ES-I3 (cell line): ENCODE data around the gene ADK.

ENCODE experiments used
- H3K36me3 ChIP-seq: 2 replicates; pipeline ENCODE4 v1.6.1; 2013; ENCODE audit warnings: mild to moderate bottlenecking, low read length, control low read depth, moderate library complexity; ENCODE audit not compliant: insufficient read depth
- H3K4me1 ChIP-seq: 2 replicates; pipeline ENCODE4 v1.6.1; 2013; ENCODE audit warnings: mild to moderate bottlenecking, control low read depth, low read length; ENCODE audit not compliant: insufficient read depth
- H3K9ac ChIP-seq: 2 replicates; pipeline ENCODE4 v1.6.1; 2013; ENCODE audit warnings: low read depth, mild to moderate bottlenecking, low read length, moderate library complexity
- H3K9me3 ChIP-seq: 2 replicates; pipeline ENCODE4 v1.6.1; 2013; ENCODE audit warnings: mild to moderate bottlenecking, low read length, moderate library complexity; ENCODE audit not compliant: control insufficient read depth, insufficient read depth

Gene ADK

GRCh38 chr10:74743401-74743800, 592.4 kb downstream of the ADK start:
- H3K36me3 ChIP-seq: no peaks in the 10 kb centered on the region
- H3K9ac ChIP-seq: no peak overlapping the region
- H3K9me3 ChIP-seq: no peaks in the 10 kb centered on the region
- no peaks in the 10 kb centered on the region for H3K4me1 ChIP-seq

GRCh38 chr10:74745449-74745848, 594.4 kb downstream of the ADK start:
- no peak overlapping the region for H3K9ac ChIP-seq
- H3K4me1 ChIP-seq: no peaks in the 10 kb centered on the region
- no peaks in the 10 kb centered on the region for H3K9me3 ChIP-seq
- H3K36me3 ChIP-seq: no peaks in the 10 kb centered on the region

GRCh38 chr10:74746813-74747212, 595.8 kb downstream of the ADK start:
- no peaks in the 10 kb centered on the region for H3K36me3 ChIP-seq
- H3K4me1 ChIP-seq: no peaks in the 10 kb centered on the region
- H3K9ac ChIP-seq: no peak overlapping the region

GRCh38 chr10:74748468-74749031, 597.5 kb downstream of the ADK start:
- Histone ChIP-seq H3K9ac (no peak overlapping the region), H3K9me3 (no peaks in the 10 kb centered on the region), H3K36me3 (no peaks in the 10 kb centered on the region), H3K4me1 (peaks cover 5% of the 10 kb centered on the region; the same call in 1 of the 2 replicates)

More at GRCh38 chr10:74746813-74747212, 595.8 kb downstream of the ADK start:
- no peaks in the 10 kb centered on the region for H3K9me3 ChIP-seq

GRCh38 chr10:74750848-74751274, 599.8 kb downstream of the ADK start:
- Histone ChIP-seq H3K36me3 (no peaks in the 10 kb centered on the region), H3K4me1 (peaks cover 15% of the 10 kb centered on the region), H3K9me3 (no peaks in the 10 kb centered on the region), H3K9ac (no peak overlapping the region)

- H3K9ac ChIP-seq: no peak overlapping the region
- H3K4me1 ChIP-seq: peaks cover 15% of the 10 kb centered on the region
- H3K36me3 ChIP-seq: no peaks in the 10 kb centered on the region
- H3K9me3 ChIP-seq: no peaks in the 10 kb centered on the region
Measured at GRCh38 chr10:74752371-74753040, 601.5 kb downstream of the ADK start.

- Histone ChIP-seq H3K4me1 (peaks cover 15% of the 10 kb centered on the region), H3K36me3 (no peaks in the 10 kb centered on the region), H3K9ac (no peak overlapping the region), H3K9me3 (no peaks in the 10 kb centered on the region)
Measured at GRCh38 chr10:74753442-74754211, 602.6 kb downstream of the ADK start.

- H3K9me3 ChIP-seq: no peaks in the 10 kb centered on the region
- H3K9ac ChIP-seq: no peak overlapping the region
- no peaks in the 10 kb centered on the region for H3K36me3 ChIP-seq
- H3K4me1 ChIP-seq: peaks cover 15% of the 10 kb centered on the region
Measured at GRCh38 chr10:74754381-74754821, 603.4 kb downstream of the ADK start.

GRCh38 chr10:74755273-74755672, 604.3 kb downstream of the ADK start:
- Histone ChIP-seq H3K9me3 (no peaks in the 10 kb centered on the region), H3K4me1 (peaks cover 15% of the 10 kb centered on the region), H3K36me3 (no peaks in the 10 kb centered on the region), H3K9ac (no peak overlapping the region)
